H1 (cell line): ENCODE data around the gene DNAJC7. TPM values are rescaled to one million over a fixed set of nuclear protein-coding genes. Genes with fewer than 3 reads are reported as not detected.

Experiments used
- CBX5 ChIP-seq: fragments of 300-800, 300-1000 bp; sonication (generic); IDR thresholded peaks from 2 replicates; pipeline ENCODE4 v1.7.1; 2016; ENCODE audit warnings: antibody characterized with exemption, low read length, low read depth
- CHD2 ChIP-seq: IDR thresholded peaks from 2 replicates; pipeline ENCODE4 v1.6.1; 2012; ENCODE audit warnings: low read length, improper control_type of control experiment
- EZH2 ChIP-seq: fragments of 200-600 bp; sonication (generic); IDR thresholded peaks from 2 replicates; pipeline ENCODE4 v1.7.1; 2012; ENCODE audit warnings: low read depth, mild to moderate bottlenecking, moderate library complexity, low read length, inconsistent platforms; ENCODE audit not compliant: severe bottlenecking
- HDAC2 ChIP-seq, 2 experiments: fragments of 300-600 bp in 1 of 2; sonication (generic) in 1 of 2; IDR thresholded peaks; 2 replicates each; pipeline ENCODE4 v1.6.1; 2011 to 2012; ENCODE audit warnings: low read depth in 2 of 2, low read length in 2 of 2, mild to moderate bottlenecking in 2 of 2, moderate library complexity in 2 of 2, borderline replicate concordance in 1 of 2, inconsistent platforms in 1 of 2
- PHF8 ChIP-seq: fragments of 200-600 bp; sonication (generic); conservative IDR thresholded peaks from 2 replicates; pipeline ENCODE4 v1.7.1; 2012; ENCODE audit warnings: low read depth, mild to moderate bottlenecking, inconsistent platforms, low read length, moderate library complexity
- POLR2A ChIP-seq, 2 experiments: IDR thresholded peaks; 1 replicate in 1 of 2; 2 replicates in 1 of 2; pipeline ENCODE4 v1.6.1; 2011; ENCODE audit warnings: low read depth in 2 of 2, low read length in 2 of 2, mild to moderate bottlenecking in 2 of 2; ENCODE audit errors: control extremely low read depth in 1 of 2
- SAP30 ChIP-seq: fragments of 300-600 bp; sonication (generic); IDR thresholded peaks from 2 replicates; pipeline ENCODE4 v1.7.1; 2012; ENCODE audit warnings: low read length, moderate library complexity, mild to moderate bottlenecking, inconsistent platforms; ENCODE audit not compliant: insufficient read depth, insufficient replicate concordance
- YY1 ChIP-seq: IDR thresholded peaks from 2 replicates; pipeline ENCODE4 v1.6.1; 2011; ENCODE audit warnings: low read depth, mild to moderate bottlenecking, low read length
- polyA plus RNA-seq, 7 experiments: library from polyadenylated mRNA; depleted of rRNA in 3 of 7; stranded (reverse) in 5 of 7; unstranded in 2 of 7; fragments of >200 nt in 5 of 7; fragments of 200-250 nt in 2 of 7; gene quantifications; 1 replicate in 5 of 7; 2 replicates in 1 of 7; 4 replicates in 1 of 7; pipeline versions ENCODE4 v1.2.1 to v1.2.3, GENCODE V29; 2011 to 2013; ENCODE audit warnings: missing spikeins in 2 of 7, mixed read lengths in 2 of 7
- total RNA-seq: library from RNA; stranded (reverse); fragmentation: NEBNext Ultra II Directional; extraction: Animal tissue kit (Norgen Biotek cat#: 25700); gene quantifications from 2 replicates; pipeline ENCODE4 v1.2.1, GENCODE V29; 2021
- TF ChIP-seq, protein P1 (sequence below): fragments of 300-600 bp; sonication (generic); IDR thresholded peaks from 2 replicates; pipeline ENCODE4 v1.7.1; 2012; ENCODE audit warnings: low read length, moderate library complexity, mild to moderate bottlenecking, inconsistent platforms; ENCODE audit not compliant: insufficient replicate concordance

DNAJC7 gene
- total and polyA plus RNA-seq, 2 of the 8 experiments (the other 6 are each of a cell fraction or from before 2014, with no cell fraction given) = 31.0 to 148 TPM

DNA sequence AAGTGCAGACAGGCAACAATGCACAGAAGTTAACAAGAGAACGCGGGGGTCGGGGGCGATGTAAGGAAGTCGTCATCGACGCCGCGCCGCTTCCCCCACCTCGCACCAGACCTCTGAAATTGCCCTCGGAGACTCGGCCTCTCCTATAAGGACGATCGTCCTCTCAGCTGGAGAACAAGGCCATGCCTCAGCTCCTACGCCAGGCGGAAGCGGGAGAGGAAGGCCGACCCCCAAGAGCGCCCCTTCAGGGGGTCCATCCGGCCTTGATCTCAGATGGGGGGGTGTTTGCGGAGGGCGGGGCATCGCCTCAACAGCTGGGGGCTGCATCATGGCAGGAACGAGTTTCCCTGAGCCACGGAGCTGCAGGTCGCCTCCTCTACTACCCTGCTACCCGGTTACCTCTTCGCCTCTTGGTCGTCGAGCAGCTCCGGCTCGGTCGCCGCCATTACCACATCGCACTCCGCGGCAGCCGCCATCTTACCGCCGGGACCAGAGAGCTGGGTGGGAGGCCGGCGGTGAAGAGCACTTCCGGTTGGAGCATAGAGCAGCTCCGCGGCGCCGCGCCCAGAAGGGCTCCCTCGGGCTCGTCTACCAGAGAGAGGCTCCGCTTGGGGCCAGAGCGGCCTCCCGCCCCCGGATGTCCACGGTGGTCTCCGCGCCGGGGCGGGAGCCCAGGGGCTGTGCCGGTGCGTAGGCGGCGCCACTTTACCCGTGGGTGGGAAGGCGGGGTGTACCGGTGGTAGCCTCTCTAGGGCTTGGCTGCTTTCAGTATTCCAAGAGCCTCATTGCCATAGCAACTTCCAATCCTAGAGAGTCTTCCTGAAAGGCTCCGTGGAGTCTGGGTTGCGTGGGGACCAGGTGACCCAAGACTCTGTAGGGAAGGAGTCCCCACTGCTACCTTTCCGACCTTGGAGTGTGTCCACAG, at the start of gene DNAJC7 (continued):
- no peak for TF ChIP-seq CBX5
- TF ChIP-seq POLR2A (IDR thresholded peaks at IDR 0.05; ENCODE audit: control extremely low read depth in 1 of 2, low read depth in 2 of 2, low read length in 2 of 2) = peak; percentile 84 to 96
- peak; percentile 97 for TF ChIP-seq PHF8
- peak in 1 of 2 experiments; percentile 83; a peak in 2 of 4 replicates for TF ChIP-seq HDAC2 (IDR thresholded peaks at IDR 0.05; ENCODE audit: borderline replicate concordance in 1 of 2, low read depth in 2 of 2, low read length in 2 of 2)
- no peak for TF ChIP-seq EZH2
- TF ChIP-seq, protein P1, sequence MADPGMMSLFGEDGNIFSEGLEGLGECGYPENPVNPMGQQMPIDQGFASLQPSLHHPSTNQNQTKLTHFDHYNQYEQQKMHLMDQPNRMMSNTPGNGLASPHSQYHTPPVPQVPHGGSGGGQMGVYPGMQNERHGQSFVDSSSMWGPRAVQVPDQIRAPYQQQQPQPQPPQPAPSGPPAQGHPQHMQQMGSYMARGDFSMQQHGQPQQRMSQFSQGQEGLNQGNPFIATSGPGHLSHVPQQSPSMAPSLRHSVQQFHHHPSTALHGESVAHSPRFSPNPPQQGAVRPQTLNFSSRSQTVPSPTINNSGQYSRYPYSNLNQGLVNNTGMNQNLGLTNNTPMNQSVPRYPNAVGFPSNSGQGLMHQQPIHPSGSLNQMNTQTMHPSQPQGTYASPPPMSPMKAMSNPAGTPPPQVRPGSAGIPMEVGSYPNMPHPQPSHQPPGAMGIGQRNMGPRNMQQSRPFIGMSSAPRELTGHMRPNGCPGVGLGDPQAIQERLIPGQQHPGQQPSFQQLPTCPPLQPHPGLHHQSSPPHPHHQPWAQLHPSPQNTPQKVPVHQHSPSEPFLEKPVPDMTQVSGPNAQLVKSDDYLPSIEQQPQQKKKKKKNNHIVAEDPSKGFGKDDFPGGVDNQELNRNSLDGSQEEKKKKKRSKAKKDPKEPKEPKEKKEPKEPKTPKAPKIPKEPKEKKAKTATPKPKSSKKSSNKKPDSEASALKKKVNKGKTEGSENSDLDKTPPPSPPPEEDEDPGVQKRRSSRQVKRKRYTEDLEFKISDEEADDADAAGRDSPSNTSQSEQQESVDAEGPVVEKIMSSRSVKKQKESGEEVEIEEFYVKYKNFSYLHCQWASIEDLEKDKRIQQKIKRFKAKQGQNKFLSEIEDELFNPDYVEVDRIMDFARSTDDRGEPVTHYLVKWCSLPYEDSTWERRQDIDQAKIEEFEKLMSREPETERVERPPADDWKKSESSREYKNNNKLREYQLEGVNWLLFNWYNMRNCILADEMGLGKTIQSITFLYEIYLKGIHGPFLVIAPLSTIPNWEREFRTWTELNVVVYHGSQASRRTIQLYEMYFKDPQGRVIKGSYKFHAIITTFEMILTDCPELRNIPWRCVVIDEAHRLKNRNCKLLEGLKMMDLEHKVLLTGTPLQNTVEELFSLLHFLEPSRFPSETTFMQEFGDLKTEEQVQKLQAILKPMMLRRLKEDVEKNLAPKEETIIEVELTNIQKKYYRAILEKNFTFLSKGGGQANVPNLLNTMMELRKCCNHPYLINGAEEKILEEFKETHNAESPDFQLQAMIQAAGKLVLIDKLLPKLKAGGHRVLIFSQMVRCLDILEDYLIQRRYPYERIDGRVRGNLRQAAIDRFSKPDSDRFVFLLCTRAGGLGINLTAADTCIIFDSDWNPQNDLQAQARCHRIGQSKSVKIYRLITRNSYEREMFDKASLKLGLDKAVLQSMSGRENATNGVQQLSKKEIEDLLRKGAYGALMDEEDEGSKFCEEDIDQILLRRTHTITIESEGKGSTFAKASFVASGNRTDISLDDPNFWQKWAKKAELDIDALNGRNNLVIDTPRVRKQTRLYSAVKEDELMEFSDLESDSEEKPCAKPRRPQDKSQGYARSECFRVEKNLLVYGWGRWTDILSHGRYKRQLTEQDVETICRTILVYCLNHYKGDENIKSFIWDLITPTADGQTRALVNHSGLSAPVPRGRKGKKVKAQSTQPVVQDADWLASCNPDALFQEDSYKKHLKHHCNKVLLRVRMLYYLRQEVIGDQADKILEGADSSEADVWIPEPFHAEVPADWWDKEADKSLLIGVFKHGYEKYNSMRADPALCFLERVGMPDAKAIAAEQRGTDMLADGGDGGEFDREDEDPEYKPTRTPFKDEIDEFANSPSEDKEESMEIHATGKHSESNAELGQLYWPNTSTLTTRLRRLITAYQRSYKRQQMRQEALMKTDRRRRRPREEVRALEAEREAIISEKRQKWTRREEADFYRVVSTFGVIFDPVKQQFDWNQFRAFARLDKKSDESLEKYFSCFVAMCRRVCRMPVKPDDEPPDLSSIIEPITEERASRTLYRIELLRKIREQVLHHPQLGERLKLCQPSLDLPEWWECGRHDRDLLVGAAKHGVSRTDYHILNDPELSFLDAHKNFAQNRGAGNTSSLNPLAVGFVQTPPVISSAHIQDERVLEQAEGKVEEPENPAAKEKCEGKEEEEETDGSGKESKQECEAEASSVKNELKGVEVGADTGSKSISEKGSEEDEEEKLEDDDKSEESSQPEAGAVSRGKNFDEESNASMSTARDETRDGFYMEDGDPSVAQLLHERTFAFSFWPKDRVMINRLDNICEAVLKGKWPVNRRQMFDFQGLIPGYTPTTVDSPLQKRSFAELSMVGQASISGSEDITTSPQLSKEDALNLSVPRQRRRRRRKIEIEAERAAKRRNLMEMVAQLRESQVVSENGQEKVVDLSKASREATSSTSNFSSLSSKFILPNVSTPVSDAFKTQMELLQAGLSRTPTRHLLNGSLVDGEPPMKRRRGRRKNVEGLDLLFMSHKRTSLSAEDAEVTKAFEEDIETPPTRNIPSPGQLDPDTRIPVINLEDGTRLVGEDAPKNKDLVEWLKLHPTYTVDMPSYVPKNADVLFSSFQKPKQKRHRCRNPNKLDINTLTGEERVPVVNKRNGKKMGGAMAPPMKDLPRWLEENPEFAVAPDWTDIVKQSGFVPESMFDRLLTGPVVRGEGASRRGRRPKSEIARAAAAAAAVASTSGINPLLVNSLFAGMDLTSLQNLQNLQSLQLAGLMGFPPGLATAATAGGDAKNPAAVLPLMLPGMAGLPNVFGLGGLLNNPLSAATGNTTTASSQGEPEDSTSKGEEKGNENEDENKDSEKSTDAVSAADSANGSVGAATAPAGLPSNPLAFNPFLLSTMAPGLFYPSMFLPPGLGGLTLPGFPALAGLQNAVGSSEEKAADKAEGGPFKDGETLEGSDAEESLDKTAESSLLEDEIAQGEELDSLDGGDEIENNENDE = no peak
- no peak for TF ChIP-seq SAP30
- TF ChIP-seq CHD2 = peak; percentile 47; the same call in 1 of the 2 replicates
- TF ChIP-seq YY1 = peak; percentile 98
